HepG2 (cell line): ENCODE data around the gene TIMM10. TPM values are rescaled to one million over a fixed set of nuclear protein-coding genes. Genes with fewer than 3 reads are reported as not detected.

Experiments used
- FOXK2 ChIP-seq: fragments of 450-650 bp; IDR thresholded peaks from 2 replicates; pipeline ENCODE4 v1.6.1; 2016
- HDAC1 ChIP-seq: sonication (generic); formaldehyde crosslinking; IDR thresholded peaks from 2 replicates; pipeline ENCODE4 v1.5.1; 2020; ENCODE audit warnings: mild to moderate bottlenecking, missing genetic modification reagents
- LCORL ChIP-seq, 2 experiments: fragments of 450-650 bp in 1 of 2; sonication (generic) in 1 of 2; formaldehyde crosslinking in 1 of 2; IDR thresholded peaks; 2 replicates each; pipeline versions ENCODE4 v1.5.0 to v1.6.1; 2017 to 2020; ENCODE audit warnings: antibody characterized with exemption in 1 of 2, missing genetic modification reagents in 1 of 2
- MEIS2 ChIP-seq: sonication (generic); formaldehyde crosslinking; IDR thresholded peaks from 2 replicates; pipeline ENCODE4 v1.9.0; 2021; ENCODE audit warnings: mild to moderate bottlenecking, missing genetic modification reagents
- NR2F1 ChIP-seq, 2 experiments: fragments of 450-650 bp in 1 of 2; formaldehyde crosslinking in 1 of 2; IDR thresholded peaks; 2 replicates each; pipeline versions ENCODE4 v1.5.0 to v1.6.1; 2016 to 2020; ENCODE audit warnings: mild to moderate bottlenecking in 1 of 2, missing compliant biosample characterization in 1 of 2, missing genetic modification reagents in 1 of 2, moderate library complexity in 1 of 2
- RFX5 ChIP-seq: IDR thresholded peaks from 2 replicates; pipeline ENCODE4 v1.6.1; 2011; ENCODE audit warnings: low read depth, low read length, improper control_type of control experiment
- SMAD1 ChIP-seq: sonication (generic); formaldehyde crosslinking; IDR thresholded peaks from 2 replicates; pipeline ENCODE4 v1.4.0; 2020; ENCODE audit warnings: missing genetic modification reagents, low read depth, mild to moderate bottlenecking, borderline replicate concordance
- ZBTB42 ChIP-seq: sonication (generic); formaldehyde crosslinking; IDR thresholded peaks from 2 replicates; pipeline ENCODE4 v1.5.0; 2020; ENCODE audit warnings: mild to moderate bottlenecking, missing genetic modification reagents
- ZNF550 ChIP-seq: sonication (generic); formaldehyde crosslinking; IDR thresholded peaks from 2 replicates; pipeline ENCODE4 v1.4.0; 2020; ENCODE audit warnings: mild to moderate bottlenecking, missing genetic modification reagents, borderline replicate concordance
- ZNF577 ChIP-seq: sonication (generic); formaldehyde crosslinking; IDR thresholded peaks from 2 replicates; pipeline ENCODE4 v1.4.0; 2020; ENCODE audit warnings: mild to moderate bottlenecking, low read depth, missing genetic modification reagents, borderline replicate concordance
- ZNF713 ChIP-seq: sonication (generic); formaldehyde crosslinking; IDR thresholded peaks from 2 replicates; pipeline ENCODE4 v1.4.0; 2020; ENCODE audit warnings: mild to moderate bottlenecking, missing genetic modification reagents
- ZNF720 ChIP-seq: sonication (generic); formaldehyde crosslinking; IDR thresholded peaks from 2 replicates; pipeline ENCODE4 v1.4.0; 2020; ENCODE audit warnings: missing genetic modification reagents
- ZNF746 ChIP-seq: sonication (generic); formaldehyde crosslinking; IDR thresholded peaks from 2 replicates; pipeline ENCODE4 v1.8.0; 2022; ENCODE audit warnings: mild to moderate bottlenecking, missing genetic modification reagents
- polyA plus RNA-seq, 8 experiments: library from polyadenylated mRNA; depleted of rRNA in 3 of 8; stranded (reverse) in 7 of 8; unstranded in 1 of 8; fragments of >200 nt; fragmentation: Illumina TruSeq in 4 of 8; extraction: Trizol in 4 of 8; gene quantifications; 2 replicates each; pipeline versions ENCODE4 v1.2.1 to v1.2.3, GENCODE V29; 2011 to 2016; ENCODE audit warnings: low read depth in 4 of 8, missing spikeins in 1 of 8, mixed read lengths in 1 of 8; ENCODE audit not compliant: insufficient read depth in 1 of 8
- total RNA-seq, 5 experiments: library from RNA; depleted of rRNA; stranded (reverse); fragments of >200 nt; fragmentation: Illumina TruSeq; extraction: Trizol; gene quantifications; 2 replicates each; pipeline ENCODE4 v1.2.3, GENCODE V29; 2016; ENCODE audit warnings: low read depth in 1 of 5
- TF ChIP-seq, protein P1 (sequence below): sonication (generic); formaldehyde crosslinking; IDR thresholded peaks from 2 replicates; pipeline ENCODE4 v1.5.0; 2020; ENCODE audit warnings: mild to moderate bottlenecking, missing genetic modification reagents, borderline replicate concordance
- TF ChIP-seq, protein P2 (sequence below), 2 experiments: fragments of 450-650 bp in 1 of 2; sonication (generic) in 1 of 2; formaldehyde crosslinking; IDR thresholded peaks; 2 replicates each; pipeline versions ENCODE4 v1.5.0 to v1.8.0; 2020 to 2022; ENCODE audit warnings: mild to moderate bottlenecking in 1 of 2, missing genetic modification reagents in 1 of 2
- TF ChIP-seq, protein P3 (sequence below): sonication (generic); formaldehyde crosslinking; IDR thresholded peaks from 2 replicates; pipeline ENCODE4 v1.5.0; 2020; ENCODE audit warnings: mild to moderate bottlenecking, missing genetic modification reagents, moderate library complexity
- TF ChIP-seq, protein P4 (sequence below): sonication (generic); formaldehyde crosslinking; IDR thresholded peaks from 2 replicates; pipeline ENCODE4 v1.4.0; 2020; ENCODE audit warnings: missing genetic modification reagents

The TIMM10 gene
- total and polyA plus RNA-seq, 2 of the 13 experiments (the other 11 are each of a cell fraction or from before 2014, with no cell fraction given), result 67.8 to 82.2 TPM

DNA sequence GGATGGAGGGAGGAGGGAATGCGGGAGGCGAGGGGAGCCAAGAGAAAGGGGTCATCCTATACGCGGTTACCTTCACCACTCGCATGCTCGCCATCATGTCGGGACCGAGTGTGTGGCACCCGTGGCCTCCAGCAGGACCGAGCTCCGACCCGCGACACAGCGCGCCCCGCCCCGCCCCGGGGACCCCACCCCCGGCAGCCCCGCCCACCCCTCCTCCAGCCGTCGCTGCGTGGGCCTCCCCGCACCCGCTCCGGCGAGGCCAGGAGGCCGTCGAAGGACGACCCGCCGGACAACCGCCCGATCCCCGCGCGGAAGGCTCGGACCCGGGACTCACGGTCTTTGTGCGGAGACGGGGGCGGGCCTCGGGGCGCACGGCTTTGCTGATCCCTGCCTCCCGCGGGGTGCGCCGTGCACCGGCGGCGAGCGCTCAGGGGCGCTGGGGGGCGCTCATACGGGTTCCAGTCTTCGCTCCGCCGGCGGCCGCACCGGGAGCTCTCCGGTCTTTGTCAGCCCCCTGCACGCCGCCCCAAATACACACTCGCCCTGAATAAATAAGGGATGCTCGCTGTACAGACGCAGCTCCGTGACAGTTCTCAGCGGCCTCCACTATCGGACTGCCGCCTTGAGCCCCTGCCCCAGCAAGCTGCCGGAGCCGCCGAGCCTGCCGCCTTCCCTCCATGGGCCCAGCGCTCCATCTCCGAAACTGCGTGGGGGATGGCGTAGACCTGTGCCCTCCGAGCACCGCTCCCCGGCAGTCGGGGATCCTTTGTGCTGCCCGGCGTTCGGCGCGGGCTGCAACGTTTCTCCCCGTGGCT, 37.2 kb upstream of the TIMM10 start, which contains the start of gene UBE2L6 (continued):
- TF ChIP-seq ZBTB42 (no peak), FOXK2 (no peak), ZNF713 (no peak), ZNF550 (CRISPR knock-in tag) (0 out of 2 replicates have a peak, but pooled peaks have one; percentile 64), RFX5 (no peak), ZNF720 (CRISPR knock-in tag) (no peak), NR2F1 (CRISPR knock-in tag; IDR thresholded peaks at IDR 0.05) (no peak), LCORL (IDR thresholded peaks at IDR 0.05) (no peak), LCORL (CRISPR knock-in tag; IDR thresholded peaks at IDR 0.05) (no peak), SMAD1 (CRISPR knock-in tag) (peak; percentile 93; the same call in 1 of the 2 replicates), MEIS2 (CRISPR knock-in tag) (peak; percentile 16; the same call in 1 of the 2 replicates), ZNF577 (CRISPR knock-in tag) (no peak), ZNF746 (no peak), HDAC1 (CRISPR knock-in tag) (no peak)
- TF ChIP-seq, protein P1, sequence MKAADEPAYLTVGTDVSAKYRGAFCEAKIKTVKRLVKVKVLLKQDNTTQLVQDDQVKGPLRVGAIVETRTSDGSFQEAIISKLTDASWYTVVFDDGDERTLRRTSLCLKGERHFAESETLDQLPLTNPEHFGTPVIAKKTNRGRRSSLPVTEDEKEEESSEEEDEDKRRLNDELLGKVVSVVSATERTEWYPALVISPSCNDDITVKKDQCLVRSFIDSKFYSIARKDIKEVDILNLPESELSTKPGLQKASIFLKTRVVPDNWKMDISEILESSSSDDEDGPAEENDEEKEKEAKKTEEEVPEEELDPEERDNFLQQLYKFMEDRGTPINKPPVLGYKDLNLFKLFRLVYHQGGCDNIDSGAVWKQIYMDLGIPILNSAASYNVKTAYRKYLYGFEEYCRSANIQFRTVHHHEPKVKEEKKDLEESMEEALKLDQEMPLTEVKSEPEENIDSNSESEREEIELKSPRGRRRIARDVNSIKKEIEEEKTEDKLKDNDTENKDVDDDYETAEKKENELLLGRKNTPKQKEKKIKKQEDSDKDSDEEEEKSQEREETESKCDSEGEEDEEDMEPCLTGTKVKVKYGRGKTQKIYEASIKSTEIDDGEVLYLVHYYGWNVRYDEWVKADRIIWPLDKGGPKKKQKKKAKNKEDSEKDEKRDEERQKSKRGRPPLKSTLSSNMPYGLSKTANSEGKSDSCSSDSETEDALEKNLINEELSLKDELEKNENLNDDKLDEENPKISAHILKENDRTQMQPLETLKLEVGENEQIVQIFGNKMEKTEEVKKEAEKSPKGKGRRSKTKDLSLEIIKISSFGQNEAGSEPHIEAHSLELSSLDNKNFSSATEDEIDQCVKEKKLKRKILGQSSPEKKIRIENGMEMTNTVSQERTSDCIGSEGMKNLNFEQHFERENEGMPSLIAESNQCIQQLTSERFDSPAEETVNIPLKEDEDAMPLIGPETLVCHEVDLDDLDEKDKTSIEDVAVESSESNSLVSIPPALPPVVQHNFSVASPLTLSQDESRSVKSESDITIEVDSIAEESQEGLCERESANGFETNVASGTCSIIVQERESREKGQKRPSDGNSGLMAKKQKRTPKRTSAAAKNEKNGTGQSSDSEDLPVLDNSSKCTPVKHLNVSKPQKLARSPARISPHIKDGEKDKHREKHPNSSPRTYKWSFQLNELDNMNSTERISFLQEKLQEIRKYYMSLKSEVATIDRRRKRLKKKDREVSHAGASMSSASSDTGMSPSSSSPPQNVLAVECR (CRISPR knock-in tag), result peak; percentile 49; the same call in 1 of the 2 replicates
- TF ChIP-seq, protein P2, sequence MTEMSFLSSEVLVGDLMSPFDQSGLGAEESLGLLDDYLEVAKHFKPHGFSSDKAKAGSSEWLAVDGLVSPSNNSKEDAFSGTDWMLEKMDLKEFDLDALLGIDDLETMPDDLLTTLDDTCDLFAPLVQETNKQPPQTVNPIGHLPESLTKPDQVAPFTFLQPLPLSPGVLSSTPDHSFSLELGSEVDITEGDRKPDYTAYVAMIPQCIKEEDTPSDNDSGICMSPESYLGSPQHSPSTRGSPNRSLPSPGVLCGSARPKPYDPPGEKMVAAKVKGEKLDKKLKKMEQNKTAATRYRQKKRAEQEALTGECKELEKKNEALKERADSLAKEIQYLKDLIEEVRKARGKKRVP (CRISPR knock-in tag; IDR thresholded peaks at IDR 0.05), result no peak
- TF ChIP-seq, protein P3, sequence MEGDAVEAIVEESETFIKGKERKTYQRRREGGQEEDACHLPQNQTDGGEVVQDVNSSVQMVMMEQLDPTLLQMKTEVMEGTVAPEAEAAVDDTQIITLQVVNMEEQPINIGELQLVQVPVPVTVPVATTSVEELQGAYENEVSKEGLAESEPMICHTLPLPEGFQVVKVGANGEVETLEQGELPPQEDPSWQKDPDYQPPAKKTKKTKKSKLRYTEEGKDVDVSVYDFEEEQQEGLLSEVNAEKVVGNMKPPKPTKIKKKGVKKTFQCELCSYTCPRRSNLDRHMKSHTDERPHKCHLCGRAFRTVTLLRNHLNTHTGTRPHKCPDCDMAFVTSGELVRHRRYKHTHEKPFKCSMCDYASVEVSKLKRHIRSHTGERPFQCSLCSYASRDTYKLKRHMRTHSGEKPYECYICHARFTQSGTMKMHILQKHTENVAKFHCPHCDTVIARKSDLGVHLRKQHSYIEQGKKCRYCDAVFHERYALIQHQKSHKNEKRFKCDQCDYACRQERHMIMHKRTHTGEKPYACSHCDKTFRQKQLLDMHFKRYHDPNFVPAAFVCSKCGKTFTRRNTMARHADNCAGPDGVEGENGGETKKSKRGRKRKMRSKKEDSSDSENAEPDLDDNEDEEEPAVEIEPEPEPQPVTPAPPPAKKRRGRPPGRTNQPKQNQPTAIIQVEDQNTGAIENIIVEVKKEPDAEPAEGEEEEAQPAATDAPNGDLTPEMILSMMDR (CRISPR knock-in tag), result peak; percentile 95; the same call in 1 of the 2 replicates
- TF ChIP-seq, protein P4, sequence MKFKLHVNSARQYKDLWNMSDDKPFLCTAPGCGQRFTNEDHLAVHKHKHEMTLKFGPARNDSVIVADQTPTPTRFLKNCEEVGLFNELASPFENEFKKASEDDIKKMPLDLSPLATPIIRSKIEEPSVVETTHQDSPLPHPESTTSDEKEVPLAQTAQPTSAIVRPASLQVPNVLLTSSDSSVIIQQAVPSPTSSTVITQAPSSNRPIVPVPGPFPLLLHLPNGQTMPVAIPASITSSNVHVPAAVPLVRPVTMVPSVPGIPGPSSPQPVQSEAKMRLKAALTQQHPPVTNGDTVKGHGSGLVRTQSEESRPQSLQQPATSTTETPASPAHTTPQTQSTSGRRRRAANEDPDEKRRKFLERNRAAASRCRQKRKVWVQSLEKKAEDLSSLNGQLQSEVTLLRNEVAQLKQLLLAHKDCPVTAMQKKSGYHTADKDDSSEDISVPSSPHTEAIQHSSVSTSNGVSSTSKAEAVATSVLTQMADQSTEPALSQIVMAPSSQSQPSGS, result 0 out of 2 replicates have a peak, but pooled peaks have one; percentile 12
